SK-N-SH (cell line): ENCODE results near the gene MAGI2. TPM values are rescaled to one million over a fixed set of nuclear protein-coding genes. Genes with fewer than 3 reads are reported as not detected.

Experiments used
- CTCF ChIA-PET: fragments of 300-600, 350-600 bp; formaldehyde crosslinking; extraction: SDS; loops from one replicate; lab custom pipeline; 2021; lab: Yijun Ruan, JAX
- POLR2A ChIA-PET: fragments of 350-600 bp; sonication (Branson Sonifier 250); formaldehyde crosslinking; extraction: SDS; loops from one replicate; lab custom pipeline; 2020; ENCODE audit warnings: antibody characterized with exemption, inconsistent platforms; lab: Yijun Ruan, JAX
- DNase-seq: peaks from one replicate; pipeline ENCODE4 v3.0.0; 2012
- H2AFZ ChIP-seq: fragments of 200-600 bp; sonication (generic); 2 replicates; pipeline ENCODE4 v1.8.1; 2016; ENCODE audit warnings: antibody characterized with exemption, mild to moderate bottlenecking, low read depth
- H3F3A ChIP-seq: fragments of 200-600 bp; sonication (generic); replicated peaks from 2 replicates; pipeline ENCODE3; 2016; ENCODE audit warnings: antibody characterized with exemption, mild to moderate bottlenecking; ENCODE audit not compliant: insufficient read depth
- H3K27ac ChIP-seq, 2 experiments: fragments of 200-500 bp in 1 of 2; fragments of 200-600 bp in 1 of 2; sonication (Bioruptor generic) in 1 of 2; sonication (generic), shearing (Covaris generic) in 1 of 2; 2 replicates each; pipeline versions ENCODE4 v1.5.1 to v1.6.1; 2014 to 2016; ENCODE audit warnings: low read depth in 2 of 2, inconsistent platforms in 1 of 2, low read length in 1 of 2, mild to moderate bottlenecking in 1 of 2, mixed read lengths in 1 of 2
- H3K27me3 ChIP-seq: fragments of 200-600 bp; sonication (generic), shearing (Covaris generic); 2 replicates; pipeline ENCODE4 v1.6.1; 2016; ENCODE audit warnings: mixed run types; ENCODE audit not compliant: insufficient read depth
- H3K36me3 ChIP-seq, 2 experiments: fragments of 200-500 bp in 1 of 2; fragments of 200-600 bp in 1 of 2; sonication (Bioruptor generic) in 1 of 2; sonication (generic) in 1 of 2; replicated peaks in 1 of 2; 2 replicates each; pipeline versions ENCODE3 to v1.5.1; 2014 to 2016; ENCODE audit warnings: low read length in 1 of 2, mild to moderate bottlenecking in 1 of 2; ENCODE audit not compliant: insufficient read depth in 2 of 2, control insufficient read depth in 1 of 2
- H3K4me1 ChIP-seq, 2 experiments: fragments of 200-500 bp in 1 of 2; fragments of 200-600 bp in 1 of 2; sonication (Bioruptor generic) in 1 of 2; sonication (generic), shearing (Covaris generic) in 1 of 2; 2 replicates each; pipeline versions ENCODE4 v1.5.1 to v1.6.1; 2014 to 2016; ENCODE audit warnings: low read depth in 1 of 2, low read length in 1 of 2, mixed run types in 1 of 2; ENCODE audit not compliant: insufficient read depth in 2 of 2, control insufficient read depth in 1 of 2
- H3K4me2 ChIP-seq: fragments of 200-600 bp; sonication (generic), shearing (Covaris generic); 2 replicates; pipeline ENCODE4 v1.6.1; 2017; ENCODE audit warnings: mixed run types
- H3K4me3 ChIP-seq, 2 experiments: fragments of 200-500 bp in 1 of 2; fragments of 200-600 bp in 1 of 2; sonication (Bioruptor generic) in 1 of 2; sonication (generic), shearing (Covaris generic) in 1 of 2; 2 replicates each; pipeline versions ENCODE4 v1.5.1 to v1.8.1; 2014 to 2016; ENCODE audit warnings: low read depth in 2 of 2, inconsistent platforms in 1 of 2, low read length in 1 of 2, mild to moderate bottlenecking in 1 of 2, mixed read lengths in 1 of 2, moderate library complexity in 1 of 2
- H3K79me2 ChIP-seq: fragments of 200-600 bp; sonication (generic); 2 replicates; pipeline ENCODE4 v1.8.1; 2017; ENCODE audit warnings: mild to moderate bottlenecking; ENCODE audit not compliant: insufficient read depth
- H3K9ac ChIP-seq: fragments of 200-600 bp; sonication (generic); 2 replicates; pipeline ENCODE4 v1.6.1; 2017; ENCODE audit warnings: mixed run types
- H3K9me2 ChIP-seq: fragments of 200-600 bp; sonication (generic); 2 replicates; pipeline ENCODE4 v1.6.1; 2017; ENCODE audit warnings: mixed run types
- H3K9me3 ChIP-seq: fragments of 200-600 bp; sonication (generic); 2 replicates; pipeline ENCODE4 v1.6.1; 2017; ENCODE audit warnings: mixed run types, mild to moderate bottlenecking, moderate library complexity
- H4K20me1 ChIP-seq: fragments of 200-600 bp; sonication (generic); 2 replicates; pipeline ENCODE4 v1.6.1; 2017; ENCODE audit warnings: mild to moderate bottlenecking, mixed run types; ENCODE audit not compliant: insufficient read depth
- CHD2 ChIP-seq: fragments of 150-350 bp; IDR thresholded peaks from 2 replicates; pipeline ENCODE4 v1.6.1; 2018; ENCODE audit warnings: low read length; ENCODE audit not compliant: partially characterized antibody
- JUND ChIP-seq: IDR thresholded peaks from 2 replicates; pipeline ENCODE4 v1.4.0; 2012
- NRF1 ChIP-seq: IDR thresholded peaks from 2 replicates; pipeline ENCODE4 v1.6.1; 2012; ENCODE audit warnings: low read depth, mild to moderate bottlenecking, low read length
- RAD21 ChIP-seq: IDR thresholded peaks from 2 replicates; pipeline ENCODE4 v1.6.1; 2012; ENCODE audit warnings: mild to moderate bottlenecking, low read length
- SMC3 ChIP-seq: IDR thresholded peaks from 2 replicates; pipeline ENCODE4 v1.6.1; 2012; ENCODE audit warnings: low read depth, low read length, improper control_type of control experiment
- TAF1 ChIP-seq: IDR thresholded peaks from 2 replicates; pipeline ENCODE4 v1.6.1; 2012; ENCODE audit warnings: low read depth, mild to moderate bottlenecking, low read length, moderate library complexity, borderline replicate concordance
- TCF12 ChIP-seq: IDR thresholded peaks from 2 replicates; pipeline ENCODE4 v1.4.0; 2012
- polyA plus RNA-seq, 3 experiments: library from polyadenylated mRNA; depleted of rRNA; stranded (reverse); fragments of >200 nt; gene quantifications; 2 replicates each; pipeline ENCODE4 v1.2.3, GENCODE V29; 2012
- TF ChIP-seq, protein P1 (sequence below): IDR thresholded peaks from 2 replicates; pipeline ENCODE4 v1.6.1; 2012; ENCODE audit warnings: mild to moderate bottlenecking, low read depth, low read length, moderate library complexity
- TF ChIP-seq, protein P2 (sequence below): IDR thresholded peaks from 2 replicates; pipeline ENCODE4 v1.4.0; 2012; ENCODE audit warnings: low read depth, borderline replicate concordance
- TF ChIP-seq, protein P3 (sequence below): fragments of 200-600 bp; sonication (generic); IDR thresholded peaks from 2 replicates; pipeline ENCODE4 v1.6.1; 2017; ENCODE audit warnings: antibody characterized with exemption, mild to moderate bottlenecking, moderate library complexity
- TF ChIP-seq, protein P4 (sequence below): IDR thresholded peaks from 2 replicates; pipeline ENCODE4 v1.4.0; 2012; ENCODE audit warnings: low read depth

MAGI2 gene
- polyA plus RNA-seq, 1 of the 3 experiments (the other 2 are of a cell fraction): 1.1 TPM

DNA sequence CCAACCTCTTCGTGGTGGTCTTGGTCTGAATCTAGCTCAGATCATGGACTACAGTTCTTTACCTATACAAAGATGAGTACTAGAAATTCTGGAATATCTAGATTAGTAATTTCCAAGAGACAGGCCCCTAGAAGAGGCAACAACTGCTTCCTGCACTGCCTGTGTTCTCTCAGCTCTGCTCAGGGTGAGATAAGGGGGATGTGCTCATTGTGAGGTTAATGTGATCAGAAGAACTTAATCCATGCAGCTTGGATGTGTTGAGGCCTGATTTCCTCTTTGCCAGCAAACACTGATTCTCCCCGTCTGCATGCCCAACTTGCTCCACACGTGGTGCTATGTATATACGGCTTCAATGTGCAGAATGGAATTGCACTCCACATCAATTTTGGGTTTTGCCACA, 1386.9 kb downstream of the MAGI2 start (continued):
- TF ChIP-seq, protein P1, sequence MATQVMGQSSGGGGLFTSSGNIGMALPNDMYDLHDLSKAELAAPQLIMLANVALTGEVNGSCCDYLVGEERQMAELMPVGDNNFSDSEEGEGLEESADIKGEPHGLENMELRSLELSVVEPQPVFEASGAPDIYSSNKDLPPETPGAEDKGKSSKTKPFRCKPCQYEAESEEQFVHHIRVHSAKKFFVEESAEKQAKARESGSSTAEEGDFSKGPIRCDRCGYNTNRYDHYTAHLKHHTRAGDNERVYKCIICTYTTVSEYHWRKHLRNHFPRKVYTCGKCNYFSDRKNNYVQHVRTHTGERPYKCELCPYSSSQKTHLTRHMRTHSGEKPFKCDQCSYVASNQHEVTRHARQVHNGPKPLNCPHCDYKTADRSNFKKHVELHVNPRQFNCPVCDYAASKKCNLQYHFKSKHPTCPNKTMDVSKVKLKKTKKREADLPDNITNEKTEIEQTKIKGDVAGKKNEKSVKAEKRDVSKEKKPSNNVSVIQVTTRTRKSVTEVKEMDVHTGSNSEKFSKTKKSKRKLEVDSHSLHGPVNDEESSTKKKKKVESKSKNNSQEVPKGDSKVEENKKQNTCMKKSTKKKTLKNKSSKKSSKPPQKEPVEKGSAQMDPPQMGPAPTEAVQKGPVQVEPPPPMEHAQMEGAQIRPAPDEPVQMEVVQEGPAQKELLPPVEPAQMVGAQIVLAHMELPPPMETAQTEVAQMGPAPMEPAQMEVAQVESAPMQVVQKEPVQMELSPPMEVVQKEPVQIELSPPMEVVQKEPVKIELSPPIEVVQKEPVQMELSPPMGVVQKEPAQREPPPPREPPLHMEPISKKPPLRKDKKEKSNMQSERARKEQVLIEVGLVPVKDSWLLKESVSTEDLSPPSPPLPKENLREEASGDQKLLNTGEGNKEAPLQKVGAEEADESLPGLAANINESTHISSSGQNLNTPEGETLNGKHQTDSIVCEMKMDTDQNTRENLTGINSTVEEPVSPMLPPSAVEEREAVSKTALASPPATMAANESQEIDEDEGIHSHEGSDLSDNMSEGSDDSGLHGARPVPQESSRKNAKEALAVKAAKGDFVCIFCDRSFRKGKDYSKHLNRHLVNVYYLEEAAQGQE: no peak
- TF ChIP-seq RAD21 (no peak), TAF1 (no peak)

DNA sequence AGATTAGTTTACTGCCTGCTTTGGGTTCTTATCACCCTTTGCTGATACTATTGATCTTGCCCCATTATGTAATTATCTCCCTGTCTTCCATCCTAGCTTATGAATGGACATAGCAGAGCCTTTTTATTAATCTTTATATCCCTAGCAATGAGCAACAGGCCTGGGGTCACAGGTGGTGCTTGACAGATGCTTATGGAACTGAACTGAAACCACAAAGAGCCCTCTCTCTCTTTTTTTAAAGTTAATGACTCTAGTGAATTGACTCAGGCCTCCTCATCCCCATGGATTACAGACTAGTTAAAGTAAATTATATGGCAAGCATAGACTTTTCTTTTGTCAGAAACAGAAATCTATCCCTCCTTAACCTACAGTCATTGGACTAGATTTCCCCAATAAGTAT, 1389.7 kb downstream of the MAGI2 start:
- Histone ChIP-seq H3K9ac (no peak overlapping the region), H4K20me1 (no peaks in the 10 kb centered on the region), H3K4me1 (peaks cover 0 to 4% of the 10 kb centered on the region in 2 experiments; a peak in 1 of 4 replicates), H3K27ac (no peak overlapping the region), H3K9me3 (no peaks in the 10 kb centered on the region), H3K4me3 (no peak overlapping the region), H3K9me2 (no peaks in the 10 kb centered on the region), H2AFZ (no peak overlapping the region)
- CTCF ChIA-PET: interaction anchor here (1.0 kb wide), 1 partner anchor 12 kb away, joined by 3 read pairs; no protein-coding TSS in a partner anchor
- TF ChIP-seq CHD2 (no peak), TCF12 (no peak), JUND (no peak), SMC3 (no peak), NRF1 (no peak)
- TF ChIP-seq, protein P2, sequence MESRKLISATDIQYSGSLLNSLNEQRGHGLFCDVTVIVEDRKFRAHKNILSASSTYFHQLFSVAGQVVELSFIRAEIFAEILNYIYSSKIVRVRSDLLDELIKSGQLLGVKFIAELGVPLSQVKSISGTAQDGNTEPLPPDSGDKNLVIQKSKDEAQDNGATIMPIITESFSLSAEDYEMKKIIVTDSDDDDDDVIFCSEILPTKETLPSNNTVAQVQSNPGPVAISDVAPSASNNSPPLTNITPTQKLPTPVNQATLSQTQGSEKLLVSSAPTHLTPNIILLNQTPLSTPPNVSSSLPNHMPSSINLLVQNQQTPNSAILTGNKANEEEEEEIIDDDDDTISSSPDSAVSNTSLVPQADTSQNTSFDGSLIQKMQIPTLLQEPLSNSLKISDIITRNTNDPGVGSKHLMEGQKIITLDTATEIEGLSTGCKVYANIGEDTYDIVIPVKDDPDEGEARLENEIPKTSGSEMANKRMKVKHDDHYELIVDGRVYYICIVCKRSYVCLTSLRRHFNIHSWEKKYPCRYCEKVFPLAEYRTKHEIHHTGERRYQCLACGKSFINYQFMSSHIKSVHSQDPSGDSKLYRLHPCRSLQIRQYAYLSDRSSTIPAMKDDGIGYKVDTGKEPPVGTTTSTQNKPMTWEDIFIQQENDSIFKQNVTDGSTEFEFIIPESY: no peak
- TF ChIP-seq, protein P3, sequence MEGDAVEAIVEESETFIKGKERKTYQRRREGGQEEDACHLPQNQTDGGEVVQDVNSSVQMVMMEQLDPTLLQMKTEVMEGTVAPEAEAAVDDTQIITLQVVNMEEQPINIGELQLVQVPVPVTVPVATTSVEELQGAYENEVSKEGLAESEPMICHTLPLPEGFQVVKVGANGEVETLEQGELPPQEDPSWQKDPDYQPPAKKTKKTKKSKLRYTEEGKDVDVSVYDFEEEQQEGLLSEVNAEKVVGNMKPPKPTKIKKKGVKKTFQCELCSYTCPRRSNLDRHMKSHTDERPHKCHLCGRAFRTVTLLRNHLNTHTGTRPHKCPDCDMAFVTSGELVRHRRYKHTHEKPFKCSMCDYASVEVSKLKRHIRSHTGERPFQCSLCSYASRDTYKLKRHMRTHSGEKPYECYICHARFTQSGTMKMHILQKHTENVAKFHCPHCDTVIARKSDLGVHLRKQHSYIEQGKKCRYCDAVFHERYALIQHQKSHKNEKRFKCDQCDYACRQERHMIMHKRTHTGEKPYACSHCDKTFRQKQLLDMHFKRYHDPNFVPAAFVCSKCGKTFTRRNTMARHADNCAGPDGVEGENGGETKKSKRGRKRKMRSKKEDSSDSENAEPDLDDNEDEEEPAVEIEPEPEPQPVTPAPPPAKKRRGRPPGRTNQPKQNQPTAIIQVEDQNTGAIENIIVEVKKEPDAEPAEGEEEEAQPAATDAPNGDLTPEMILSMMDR: no peak
- TF ChIP-seq, protein P4, sequence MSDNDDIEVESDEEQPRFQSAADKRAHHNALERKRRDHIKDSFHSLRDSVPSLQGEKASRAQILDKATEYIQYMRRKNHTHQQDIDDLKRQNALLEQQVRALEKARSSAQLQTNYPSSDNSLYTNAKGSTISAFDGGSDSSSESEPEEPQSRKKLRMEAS: no peak
- TF ChIP-seq, all 33 proteins: peak for 0
- DNase-seq: no peak
- Histone ChIP-seq H3K4me2 (no peak overlapping the region), H3K79me2 (no peaks in the 10 kb centered on the region), H3F3A (no peaks in the 10 kb centered on the region), H3K36me3 (no peaks in the 10 kb centered on the region), H3K27me3 (no peaks in the 10 kb centered on the region)
- POLR2A ChIA-PET: no interaction called here
